CD4-positive, CD25-positive, alpha-beta regulatory T cell (primary cell): ENCODE data around the gene ZNF750. TPM values are rescaled to one million over a fixed set of nuclear protein-coding genes. Genes with fewer than 3 reads are reported as not detected.

ENCODE experiments used
- ATAC-seq, 2 donors: fragments of 150-1000 bp; cut with Tn5 transposase; one replicate each; pipeline ENCODE4 v1.10.0; 2021; ENCODE audit warnings: low read depth in 2 of 2, moderate number of reproducible peaks in 2 of 2, moderate library complexity in 1 of 2
- DNase-seq, 3 donors: peaks; one replicate each; pipeline versions ENCODE4 v3.0.0 to v3.0.0-alpha.2; 2012 to 2022; ENCODE audit warnings: mixed read lengths in 1 of 3
- H3K27ac ChIP-seq: one replicate; pipeline ENCODE4 v1.7.0; 2013; ENCODE audit warnings: mild to moderate bottlenecking, low read length; ENCODE audit not compliant: insufficient read depth, poor library complexity, severe bottlenecking
- H3K27me3 ChIP-seq: one replicate; pipeline ENCODE4 v1.7.0; 2013; ENCODE audit warnings: low read length; ENCODE audit not compliant: control insufficient read depth, insufficient read depth
- H3K36me3 ChIP-seq: one replicate; pipeline ENCODE4 v1.7.0; 2013; ENCODE audit warnings: mild to moderate bottlenecking, low read length, moderate library complexity; ENCODE audit not compliant: control insufficient read depth, insufficient read depth
- H3K4me1 ChIP-seq: 2 replicates; pipeline ENCODE4 v1.7.0; 2013; ENCODE audit warnings: mild to moderate bottlenecking, low read length; ENCODE audit not compliant: insufficient read depth, control insufficient read depth, poor library complexity, severe bottlenecking
- H3K4me3 ChIP-seq: one replicate; pipeline ENCODE4 v1.7.0; 2013; ENCODE audit warnings: low read depth, mild to moderate bottlenecking, low read length, moderate library complexity
- H3K9me3 ChIP-seq, 2 experiments: 1 replicate in 1 of 2; 2 replicates in 1 of 2; pipeline ENCODE4 v1.7.0; 2013; ENCODE audit warnings: low read length in 2 of 2, mild to moderate bottlenecking in 1 of 2, moderate library complexity in 1 of 2; ENCODE audit not compliant: control insufficient read depth in 2 of 2
- H3K27ac Mint-ChIP-seq, 3 donors: one replicate each; pipeline ENCODE4 v1.8.0; 2020 to 2022; ENCODE audit warnings: mild to moderate bottlenecking in 3 of 3, mixed read lengths in 3 of 3, moderate library complexity in 2 of 3
- H3K27me3 Mint-ChIP-seq: one replicate; pipeline ENCODE4 v1.8.0; 2022; ENCODE audit warnings: mild to moderate bottlenecking, mixed read lengths
- H3K36me3 Mint-ChIP-seq: one replicate; pipeline ENCODE4 v1.8.0; 2020; ENCODE audit warnings: mixed read lengths
- H3K4me1 Mint-ChIP-seq, 4 donors: one replicate each; pipeline ENCODE4 v1.8.0; 2020 to 2022; ENCODE audit warnings: mixed read lengths in 4 of 4, mild to moderate bottlenecking in 1 of 4
- H3K4me3 Mint-ChIP-seq, 4 donors: one replicate each; pipeline ENCODE4 v1.8.0; 2020 to 2022; ENCODE audit warnings: mild to moderate bottlenecking in 4 of 4, mixed read lengths in 4 of 4, moderate library complexity in 3 of 4
- H3K9me3 Mint-ChIP-seq, 7 donors: one replicate each; pipeline ENCODE4 v1.8.0; 2020 to 2022; ENCODE audit warnings: mixed read lengths in 7 of 7, mild to moderate bottlenecking in 3 of 7, moderate library complexity in 2 of 7
- polyA plus RNA-seq, 4 donors: library from polyadenylated mRNA; unstranded; fragments of 300-500 nt; fragmentation: Illumina TruSeq; gene quantifications; one replicate each; pipeline ENCODE4 v1.2.3, GENCODE V29; 2021
- total RNA-seq: library from RNA; stranded (reverse); gene quantifications from one replicate; pipeline ENCODE4 v1.2.3, GENCODE V29; 2022

The ZNF750 gene
- total and polyA plus RNA-seq, 5 donors from 2014 or later = 0.07 TPM; not detected in 4

DNA sequence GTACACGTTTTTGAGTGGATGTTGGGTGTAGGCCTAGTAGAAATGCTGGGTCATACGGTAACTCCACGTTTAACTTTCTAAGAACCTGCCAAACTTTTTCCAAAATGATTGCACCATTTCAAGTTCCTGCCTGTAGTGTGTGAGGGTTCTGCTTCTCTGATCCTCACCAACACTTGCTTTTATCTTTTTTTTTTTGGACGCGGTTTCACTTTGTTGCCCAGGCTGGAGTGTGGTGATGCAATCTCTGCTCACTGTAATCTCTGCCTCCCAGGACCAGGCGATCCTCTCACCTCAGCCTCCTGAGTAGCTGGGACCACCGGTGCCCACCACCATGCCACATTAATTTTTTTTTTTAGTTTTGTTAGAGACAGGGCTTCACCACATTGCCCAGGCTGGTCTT, 23.5 kb downstream of the ZNF750 start:
- no peaks in the 10 kb centered on the region for H3K4me1 ChIP-seq
- Mint-ChIP-seq H3K4me3 (no peak overlapping the region), H3K27me3 (no peaks in the 10 kb centered on the region), H3K36me3 (peaks cover 47% of the 10 kb centered on the region), H3K9me3 (peaks cover 0 to 6% (median 0%) of the 10 kb centered on the region in 7 donors), H3K4me1 (peaks cover 0 to 9% (median 5%) of the 10 kb centered on the region in 4 donors), H3K27ac (peak overlapping the region in 1 of 3 donors; percentile 14)
- H3K27ac ChIP-seq = no peak overlapping the region
- DNase-seq = no peak
- H3K9me3 ChIP-seq = no peaks in the 10 kb centered on the region
- H3K4me3 ChIP-seq = no peak overlapping the region
- H3K27me3 ChIP-seq = no peaks in the 10 kb centered on the region
- H3K36me3 ChIP-seq = peaks cover 22% of the 10 kb centered on the region
- no peak for ATAC-seq

DNA sequence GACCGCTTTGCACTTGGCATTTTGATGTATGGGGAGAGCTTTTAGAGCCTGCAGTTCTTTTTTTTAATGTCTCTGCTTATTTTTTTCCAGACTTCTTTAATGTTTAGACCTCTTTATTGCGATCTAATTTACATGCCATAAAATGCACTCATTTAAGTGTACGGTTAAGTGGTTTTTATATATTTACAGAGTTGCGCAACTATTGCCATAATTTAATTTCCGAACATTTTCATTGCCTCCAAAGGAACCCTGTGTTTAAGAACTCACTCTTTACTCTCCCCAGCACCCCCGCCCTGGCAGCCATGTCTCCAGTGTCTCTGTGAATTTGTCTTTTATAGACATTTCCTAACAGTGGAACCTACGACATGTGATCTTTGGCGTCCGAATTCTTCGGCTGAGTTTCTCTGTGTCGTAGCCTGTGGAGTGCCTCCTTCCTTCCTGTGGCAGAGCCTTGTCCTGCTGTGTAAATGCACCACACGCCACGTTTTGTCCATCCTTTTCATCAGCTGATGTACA, 24.0 kb downstream of the ZNF750 start:
- H3K9me3 Mint-ChIP-seq = peaks cover 0 to 6% (median 0%) of the 10 kb centered on the region in 7 donors
- H3K4me1 ChIP-seq = no peaks in the 10 kb centered on the region
- no peaks in the 10 kb centered on the region for H3K27me3 ChIP-seq
- no peak overlapping the region for H3K4me3 ChIP-seq
- peaks cover 0 to 9% (median 5%) of the 10 kb centered on the region in 4 donors for H3K4me1 Mint-ChIP-seq
- no peak overlapping the region for H3K27ac Mint-ChIP-seq
- peaks cover 42% of the 10 kb centered on the region for H3K36me3 Mint-ChIP-seq
- no peaks in the 10 kb centered on the region for H3K9me3 ChIP-seq
- peaks cover 23% of the 10 kb centered on the region for H3K36me3 ChIP-seq
- DNase-seq = no peak
- H3K27me3 Mint-ChIP-seq = no peaks in the 10 kb centered on the region
- H3K4me3 Mint-ChIP-seq = no peak overlapping the region
- no peak for ATAC-seq
- no peak overlapping the region for H3K27ac ChIP-seq

DNA sequence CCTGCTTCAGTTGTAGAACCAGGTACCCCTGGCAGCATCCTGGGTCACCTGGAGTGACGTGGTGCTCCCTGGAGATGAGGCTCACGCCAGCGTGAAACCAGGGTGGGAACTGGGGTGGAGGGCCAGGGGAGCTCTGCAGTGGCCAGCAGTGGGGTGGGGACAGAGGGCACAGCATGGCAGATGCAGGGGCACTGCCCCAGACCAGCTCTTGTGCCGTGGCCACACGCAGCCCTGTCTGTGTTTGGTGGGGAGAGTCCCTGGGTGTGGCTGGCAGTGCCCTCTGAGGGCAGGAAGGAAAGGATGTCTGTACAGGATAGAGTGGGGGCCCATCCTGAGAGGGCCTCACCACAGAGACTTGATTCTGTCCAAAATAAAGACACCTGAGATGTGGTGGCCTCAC, 24.5 kb downstream of the ZNF750 start:
- peaks cover 43% of the 10 kb centered on the region for H3K36me3 Mint-ChIP-seq
- no peak overlapping the region for H3K4me3 Mint-ChIP-seq
- no peak overlapping the region for H3K27ac Mint-ChIP-seq

DNA sequence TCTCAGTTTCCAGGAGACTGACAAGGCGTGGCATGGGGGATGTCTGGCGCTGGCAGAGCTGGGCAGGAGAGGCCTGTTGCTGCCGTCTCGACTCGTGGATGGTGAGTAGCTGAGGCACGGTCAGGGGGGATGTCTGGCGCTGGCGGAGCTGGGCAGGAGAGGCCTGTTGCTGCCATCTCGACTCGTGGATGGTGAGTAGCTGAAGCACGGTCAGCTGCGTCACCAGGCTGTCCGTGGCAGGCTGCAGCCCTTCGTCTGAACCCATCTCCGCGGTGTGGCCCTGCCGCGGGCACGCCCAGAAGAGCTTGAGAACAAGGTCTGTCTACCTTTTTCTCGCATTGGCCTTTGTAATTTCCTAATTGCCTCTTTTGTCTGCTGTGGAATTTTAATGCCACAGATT, 25.0 kb downstream of the ZNF750 start:
- DNase-seq (no peak), ATAC-seq (no peak)
- H3K4me3 Mint-ChIP-seq = no peak overlapping the region
- H3K27me3 Mint-ChIP-seq = no peaks in the 10 kb centered on the region
- H3K36me3 Mint-ChIP-seq = peaks cover 42% of the 10 kb centered on the region
- Histone ChIP-seq H3K9me3 (no peaks in the 10 kb centered on the region), H3K27me3 (no peaks in the 10 kb centered on the region), H3K27ac (no peak overlapping the region), H3K4me1 (no peaks in the 10 kb centered on the region), H3K4me3 (no peak overlapping the region), H3K36me3 (peaks cover 26% of the 10 kb centered on the region)
- H3K27ac Mint-ChIP-seq = no peak overlapping the region
- no peaks in the 10 kb centered on the region for H3K9me3 Mint-ChIP-seq
- peaks cover 0 to 9% (median 2%) of the 10 kb centered on the region in 4 donors for H3K4me1 Mint-ChIP-seq

More for the DNA sequence above, 24.5 kb downstream of the ZNF750 start:
- H3K9me3 ChIP-seq = no peaks in the 10 kb centered on the region
- no peak for ATAC-seq
- peaks cover 26% of the 10 kb centered on the region for H3K36me3 ChIP-seq
- H3K4me1 Mint-ChIP-seq = peaks cover 0 to 9% (median 2%) of the 10 kb centered on the region in 4 donors
- no peaks in the 10 kb centered on the region for H3K27me3 ChIP-seq
- DNase-seq = peak in 1 of 3 donors; percentile 16
- peaks cover 0 to 3% (median 0%) of the 10 kb centered on the region in 7 donors for H3K9me3 Mint-ChIP-seq
- H3K27ac ChIP-seq = no peak overlapping the region
- H3K4me3 ChIP-seq = no peak overlapping the region
- no peaks in the 10 kb centered on the region for H3K27me3 Mint-ChIP-seq
- no peaks in the 10 kb centered on the region for H3K4me1 ChIP-seq

DNA sequence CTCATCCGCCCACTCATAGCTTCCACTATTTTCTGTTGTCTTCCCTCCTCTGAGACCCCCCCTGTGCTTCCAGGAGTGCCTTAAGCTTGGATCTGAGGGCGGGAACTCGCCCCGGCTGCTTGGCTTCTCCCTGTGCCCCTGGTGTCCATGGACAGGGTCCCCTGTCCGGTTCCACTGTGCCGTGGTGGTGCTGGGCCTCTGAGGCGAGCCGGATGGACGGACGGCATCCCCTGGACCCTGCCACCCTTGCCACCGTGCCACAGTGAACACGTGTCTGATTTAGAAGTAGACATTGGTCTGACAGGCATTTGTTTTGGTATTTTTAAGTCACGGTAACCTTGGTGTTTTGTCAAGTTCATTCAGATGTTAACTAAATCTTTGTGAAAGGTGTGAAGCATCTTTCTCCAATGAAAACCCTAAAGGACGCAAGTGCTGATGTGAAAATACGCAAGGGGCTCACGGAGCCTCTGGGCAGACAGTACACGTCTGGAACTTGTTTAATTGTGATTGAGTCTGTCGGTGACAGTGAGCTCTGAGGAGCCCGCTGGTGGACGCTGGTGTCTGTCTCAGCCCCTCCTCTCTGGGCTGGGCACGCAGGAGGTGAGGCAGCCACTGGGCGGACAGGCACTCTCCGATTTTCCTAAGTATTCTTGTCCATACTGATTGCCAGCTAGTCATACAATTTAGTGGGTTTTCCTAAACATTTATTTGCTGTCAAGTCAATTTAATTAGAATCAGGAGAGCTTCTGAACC, 26.3 kb downstream of the ZNF750 start:
- no peaks in the 10 kb centered on the region for H3K9me3 ChIP-seq
- no peak for DNase-seq
- no peaks in the 10 kb centered on the region for H3K27me3 Mint-ChIP-seq
- peaks cover 40% of the 10 kb centered on the region for H3K36me3 Mint-ChIP-seq
- H3K27me3 ChIP-seq = no peaks in the 10 kb centered on the region
- peaks cover 21% of the 10 kb centered on the region for H3K36me3 ChIP-seq
- no peak overlapping the region for H3K4me3 Mint-ChIP-seq
- H3K4me1 ChIP-seq = no peaks in the 10 kb centered on the region
- H3K4me3 ChIP-seq = no peak overlapping the region
- no peak for ATAC-seq
- peak overlapping the region in 2 of 3 donors; percentile 81 to 89 for H3K27ac Mint-ChIP-seq
- H3K9me3 Mint-ChIP-seq = no peaks in the 10 kb centered on the region
- no peak overlapping the region for H3K27ac ChIP-seq
- peaks cover 0 to 9% (median 2%) of the 10 kb centered on the region in 4 donors for H3K4me1 Mint-ChIP-seq

DNA sequence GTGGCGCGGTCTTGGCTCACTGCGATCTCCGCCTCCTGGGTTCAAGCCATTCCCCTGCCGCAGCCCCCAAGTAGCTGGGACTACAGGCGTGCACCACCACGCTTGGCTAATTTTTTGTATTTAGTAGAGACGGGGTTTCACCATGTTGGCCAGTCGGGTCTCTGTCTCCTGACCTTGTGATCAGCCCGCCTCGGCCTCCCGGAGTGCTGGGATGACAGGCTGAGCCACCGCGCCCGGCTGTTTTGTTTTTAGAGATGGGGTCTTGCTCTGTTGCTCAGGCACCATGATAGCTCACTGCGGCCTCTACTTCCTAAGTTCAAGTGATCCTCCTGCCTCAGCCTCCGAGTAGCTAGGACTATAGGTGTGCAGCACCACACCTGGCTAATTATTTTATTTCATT, 27.2 kb downstream of the ZNF750 start:
- Histone ChIP-seq H3K4me3 (no peak overlapping the region), H3K27me3 (no peaks in the 10 kb centered on the region), H3K27ac (no peak overlapping the region), H3K9me3 (no peaks in the 10 kb centered on the region), H3K36me3 (peaks cover 21% of the 10 kb centered on the region), H3K4me1 (no peaks in the 10 kb centered on the region)
- Mint-ChIP-seq H3K9me3 (no peaks in the 10 kb centered on the region), H3K36me3 (peaks cover 35% of the 10 kb centered on the region), H3K27ac (no peak overlapping the region), H3K4me1 (peaks cover 0 to 9% (median 0%) of the 10 kb centered on the region in 4 donors), H3K27me3 (no peaks in the 10 kb centered on the region), H3K4me3 (no peak overlapping the region)
- no peak for ATAC-seq
- no peak for DNase-seq

DNA sequence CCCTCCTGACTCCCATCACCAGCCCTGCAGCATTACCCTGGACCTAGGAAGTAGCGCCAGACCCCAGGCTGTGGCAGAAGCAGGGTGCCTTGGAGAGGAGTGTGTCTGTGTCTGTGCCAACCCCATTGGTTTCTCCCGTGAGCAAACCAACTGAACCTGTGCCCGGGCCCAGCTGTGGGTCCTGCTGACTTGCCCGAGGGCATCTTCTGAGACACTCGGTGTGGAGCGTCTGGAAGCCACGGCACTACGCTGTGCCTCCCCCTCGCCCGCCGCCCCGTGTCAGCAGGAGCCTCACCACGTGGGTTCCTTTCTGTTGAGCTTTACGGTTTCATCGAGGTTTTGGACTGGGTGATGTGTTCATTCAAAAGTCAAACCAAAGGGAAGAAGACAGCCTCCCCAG, 27.8 kb downstream of the ZNF750 start:
- ATAC-seq = no peak
- Mint-ChIP-seq H3K27me3 (no peaks in the 10 kb centered on the region), H3K36me3 (peaks cover 35% of the 10 kb centered on the region), H3K9me3 (no peaks in the 10 kb centered on the region), H3K4me3 (no peak overlapping the region), H3K27ac (no peak overlapping the region), H3K4me1 (peaks cover 0 to 9% (median 0%) of the 10 kb centered on the region in 4 donors)
- peaks cover 21% of the 10 kb centered on the region for H3K36me3 ChIP-seq
- H3K9me3 ChIP-seq = no peaks in the 10 kb centered on the region
- no peaks in the 10 kb centered on the region for H3K4me1 ChIP-seq
- DNase-seq = no peak
- H3K4me3 ChIP-seq = no peak overlapping the region
- no peak overlapping the region for H3K27ac ChIP-seq
- H3K27me3 ChIP-seq = no peaks in the 10 kb centered on the region
